ENCODE measurements around the gene MOSMO.
A peak's percentile ranks its signal among the peaks of the same experiment; 100 is the strongest.

MOSMO gene

GRCh38 chr16:22073350-22073749 is 65.4 kb downstream of the MOSMO start:
- H3K27me3 Mint-ChIP-seq, result no peaks in the 10 kb centered on the region

GRCh38 chr16:22075043-22075757 is 67.3 kb downstream of the MOSMO start:
- Mint-ChIP-seq H3K4me1 (no peaks in the 10 kb centered on the region), H3K36me3 (peaks cover 1% of the 10 kb centered on the region), H3K4me3 (no peak overlapping the region), H3K9me3 (no peaks in the 10 kb centered on the region), H3K27me3 (no peaks in the 10 kb centered on the region), H3K27ac (no peak overlapping the region)
- DNase-seq, result no peak
- CTCF ChIA-PET, result interaction anchor here (5.6 kb wide), 1 partner anchor 74 kb away, joined by 215 read pairs; the partner anchor contains the start of genes MOSMO and PDZD9

More at GRCh38 chr16:22073350-22073749, 65.4 kb downstream of the MOSMO start:
- CTCF ChIA-PET, result no interaction called here
- H3K36me3 Mint-ChIP-seq, result peaks cover 1% of the 10 kb centered on the region
- H3K4me1 Mint-ChIP-seq, result no peaks in the 10 kb centered on the region
- no peak overlapping the region for H3K27ac Mint-ChIP-seq
- H3K4me3 Mint-ChIP-seq, result no peak overlapping the region
- H3K9me3 Mint-ChIP-seq, result no peaks in the 10 kb centered on the region
- no peak for DNase-seq

- Mint-ChIP-seq H3K4me1 (no peaks in the 10 kb centered on the region), H3K36me3 (peaks cover 1% of the 10 kb centered on the region), H3K27ac (no peak overlapping the region), H3K27me3 (no peaks in the 10 kb centered on the region), H3K4me3 (no peak overlapping the region), H3K9me3 (no peaks in the 10 kb centered on the region)
- DNase-seq, result no peak
- CTCF ChIA-PET, result interaction anchor here (0.9 to 5.6 kb wide), 3 partner anchors 8 to 74 kb away, joined by 3 to 215 read pairs (median 3); partner anchors contain the start of genes MOSMO and PDZD9
These were observed 67.9 kb downstream of the MOSMO start for GRCh38 chr16:22075776-22076175.

GRCh38 chr16:22077700-22078313 is 69.9 kb downstream of the MOSMO start:
- no peaks in the 10 kb centered on the region for H3K4me1 Mint-ChIP-seq
- peak; percentile 82 for DNase-seq
- no peaks in the 10 kb centered on the region for H3K27me3 Mint-ChIP-seq
- H3K9me3 Mint-ChIP-seq, result no peaks in the 10 kb centered on the region
- peaks cover 4% of the 10 kb centered on the region for H3K36me3 Mint-ChIP-seq
- no peak overlapping the region for H3K4me3 Mint-ChIP-seq
- H3K27ac Mint-ChIP-seq, result no peak overlapping the region
- CTCF ChIA-PET, result interaction anchor here (0.6 to 5.6 kb wide), 34 partner anchors 11 to 596 kb away, joined by 3 to 215 read pairs (median 5); partner anchors contain the start of genes MOSMO, PDZD9, UQCRC2 and VWA3A

GRCh38 chr16:22078656-22079055 is 70.7 kb downstream of the MOSMO start:
- no peak for DNase-seq
- no peaks in the 10 kb centered on the region for H3K9me3 Mint-ChIP-seq
- H3K4me1 Mint-ChIP-seq, result no peaks in the 10 kb centered on the region
- no peak overlapping the region for H3K4me3 Mint-ChIP-seq
- CTCF ChIA-PET, result interaction anchor here (0.8 to 5.6 kb wide), 17 partner anchors 10 to 130 kb away, joined by 4 to 215 read pairs (median 15); partner anchors contain the start of genes MOSMO, PDZD9 and VWA3A
- H3K27me3 Mint-ChIP-seq, result no peaks in the 10 kb centered on the region
- H3K27ac Mint-ChIP-seq, result no peak overlapping the region
- peaks cover 4% of the 10 kb centered on the region for H3K36me3 Mint-ChIP-seq

GRCh38 chr16:22081050-22081449 is 73.1 kb downstream of the MOSMO start:
- Mint-ChIP-seq H3K4me1 (no peaks in the 10 kb centered on the region), H3K9me3 (no peaks in the 10 kb centered on the region), H3K36me3 (peaks cover 10% of the 10 kb centered on the region), H3K4me3 (no peak overlapping the region), H3K27ac (no peak overlapping the region), H3K27me3 (no peaks in the 10 kb centered on the region)
- DNase-seq, result no peak
- CTCF ChIA-PET, result interaction anchor here (5.6 kb wide), 1 partner anchor 79 kb away, joined by 215 read pairs; the partner anchor contains the start of genes MOSMO and PDZD9

- CTCF ChIA-PET, result no interaction called here
- no peaks in the 10 kb centered on the region for H3K27me3 Mint-ChIP-seq
- H3K4me3 Mint-ChIP-seq, result no peak overlapping the region
- peaks cover 14% of the 10 kb centered on the region for H3K36me3 Mint-ChIP-seq
- H3K4me1 Mint-ChIP-seq, result no peaks in the 10 kb centered on the region
- H3K27ac Mint-ChIP-seq, result no peak overlapping the region
- no peaks in the 10 kb centered on the region for H3K9me3 Mint-ChIP-seq
- DNase-seq, result no peak
These were observed 78.5 kb downstream of the MOSMO start for GRCh38 chr16:22086440-22086839.

GRCh38 chr16:22088642-22089041 is 80.7 kb downstream of the MOSMO start:
- Mint-ChIP-seq H3K27ac (no peak overlapping the region), H3K4me3 (no peak overlapping the region), H3K36me3 (peaks cover 14% of the 10 kb centered on the region), H3K4me1 (no peaks in the 10 kb centered on the region), H3K9me3 (no peaks in the 10 kb centered on the region), H3K27me3 (peaks cover 10% of the 10 kb centered on the region)
- no peak for DNase-seq
- CTCF ChIA-PET, result interaction anchor here (0.8 to 1.3 kb wide), 2 partner anchors 10 kb away, joined by 4 to 6 read pairs; no protein-coding TSS in a partner anchor

GRCh38 chr16:22089910-22090309 is 82.0 kb downstream of the MOSMO start:
- Mint-ChIP-seq H3K4me3 (no peak overlapping the region), H3K36me3 (peaks cover 14% of the 10 kb centered on the region), H3K27me3 (peaks cover 10% of the 10 kb centered on the region), H3K27ac (no peak overlapping the region), H3K4me1 (no peaks in the 10 kb centered on the region), H3K9me3 (no peaks in the 10 kb centered on the region)
- CTCF ChIA-PET, result interaction anchor here (1.0 to 3.6 kb wide), 2 partner anchors 9 to 12 kb away, joined by 3 to 15 read pairs; no protein-coding TSS in a partner anchor
- DNase-seq, result no peak

GRCh38 chr16:22091721-22092120 is 83.8 kb downstream of the MOSMO start:
- H3K4me1 Mint-ChIP-seq, result no peaks in the 10 kb centered on the region

GRCh38 chr16:22092143-22092933 is 84.4 kb downstream of the MOSMO start, which contains the start of gene VWA3A:
Gene VWA3A (plus strand): TSS chr16:22092541. CDS start chr16:22092638, 97 bp downstream.
- H3K4me1 Mint-ChIP-seq, result no peaks in the 10 kb centered on the region
- CTCF ChIA-PET, result interaction anchor here (0.7 to 3.6 kb wide), 2 partner anchors 15 to 90 kb away, joined by 3 to 15 read pairs; no protein-coding TSS in a partner anchor
- DNase-seq, result no peak

More at GRCh38 chr16:22091721-22092120, 83.8 kb downstream of the MOSMO start:
- no peak overlapping the region for H3K27ac Mint-ChIP-seq
- CTCF ChIA-PET, result interaction anchor here (1.3 to 3.6 kb wide), 2 partner anchors 8 to 14 kb away, joined by 3 to 15 read pairs; no protein-coding TSS in a partner anchor
- peaks cover 4% of the 10 kb centered on the region for H3K36me3 Mint-ChIP-seq
- no peak for DNase-seq
- no peak overlapping the region for H3K4me3 Mint-ChIP-seq
- H3K27me3 Mint-ChIP-seq, result peaks cover 23% of the 10 kb centered on the region
- no peaks in the 10 kb centered on the region for H3K9me3 Mint-ChIP-seq

GRCh38 chr16:22093331-22093730 is 85.4 kb downstream of the MOSMO start:
- CTCF ChIA-PET, result interaction anchor here (3.6 kb wide), 1 partner anchor 16 kb away, joined by 15 read pairs; no protein-coding TSS in a partner anchor
- Mint-ChIP-seq H3K27me3 (peaks cover 32% of the 10 kb centered on the region), H3K36me3 (peaks cover 1% of the 10 kb centered on the region), H3K4me3 (no peak overlapping the region), H3K4me1 (no peaks in the 10 kb centered on the region), H3K9me3 (no peaks in the 10 kb centered on the region), H3K27ac (no peak overlapping the region)
- no peak for DNase-seq

More at GRCh38 chr16:22092143-22092933, 84.4 kb downstream of the MOSMO start, which contains the start of gene VWA3A:
- peaks cover 1% of the 10 kb centered on the region for H3K36me3 Mint-ChIP-seq
- H3K9me3 Mint-ChIP-seq, result no peaks in the 10 kb centered on the region
- H3K4me3 Mint-ChIP-seq, result no peak within 1 kb of the TSS
- peak within 1 kb of the TSS; percentile 0 for H3K27ac Mint-ChIP-seq
- peaks cover 29% of the 10 kb centered on the region for H3K27me3 Mint-ChIP-seq

GRCh38 chr16:22093996-22094395 is 86.1 kb downstream of the MOSMO start:
- H3K4me1 Mint-ChIP-seq, result no peaks in the 10 kb centered on the region
- H3K27ac Mint-ChIP-seq, result no peak overlapping the region
- CTCF ChIA-PET, result interaction anchor here (0.7 kb wide), 1 partner anchor 11 kb away, joined by 5 read pairs; no protein-coding TSS in a partner anchor
- H3K9me3 Mint-ChIP-seq, result no peaks in the 10 kb centered on the region
- H3K27me3 Mint-ChIP-seq, result peaks cover 34% of the 10 kb centered on the region
- H3K4me3 Mint-ChIP-seq, result no peak overlapping the region
- H3K36me3 Mint-ChIP-seq, result no peaks in the 10 kb centered on the region
- DNase-seq, result no peak

All from activated naive CD4-positive, alpha-beta T cell treated with anti-CD3 and anti-CD28 coated beads, Interleukin-2, amount 10 ng/mL, durations not matched to agents 7 days and 5 days (primary cell).